Type B pancreatic cell (in vitro differentiated cells): Measurements from ENCODE around the gene TMEM229A. TPM values are rescaled to one million over a fixed set of nuclear protein-coding genes. Genes with fewer than 3 reads are reported as not detected.

Experiments
- DNase-seq: peaks from one replicate; pipeline ENCODE4 v3.0.0; 2021; ENCODE audit warnings: mixed read lengths; ENCODE audit not compliant: unreplicated experiment; ENCODE audit errors: extremely low spot score
- H3K27ac Mint-ChIP-seq: 2 replicates; pipeline ENCODE4 v1.8.0; 2021; ENCODE audit warnings: mild to moderate bottlenecking, mixed read lengths
- H3K27me3 Mint-ChIP-seq: 2 replicates; pipeline ENCODE4 v1.8.0; 2021; ENCODE audit warnings: mixed read lengths
- H3K36me3 Mint-ChIP-seq: 2 replicates; pipeline ENCODE4 v1.8.0; 2021; ENCODE audit warnings: mixed read lengths
- H3K4me1 Mint-ChIP-seq: one replicate; pipeline ENCODE4 v1.8.0; 2021; ENCODE audit warnings: mixed read lengths; ENCODE audit not compliant: unreplicated experiment
- H3K4me3 Mint-ChIP-seq: 2 replicates; pipeline ENCODE4 v1.8.0; 2021; ENCODE audit warnings: mild to moderate bottlenecking, mixed read lengths
- H3K9me3 Mint-ChIP-seq: 2 replicates; pipeline ENCODE4 v1.8.0; 2021; ENCODE audit warnings: mixed read lengths
- CTCF ChIP-seq: fragments of 200-600 bp; sonication (generic); conservative IDR thresholded peaks from 2 replicates; pipeline ENCODE4 v1.5.0; 2021; ENCODE audit warnings: antibody characterized with exemption, mild to moderate bottlenecking
- total RNA-seq: library from RNA; stranded (reverse); gene quantifications from 2 replicates; pipeline ENCODE4 v1.2.1, GENCODE V29; 2021; ENCODE audit warnings: low replicate concordance

The TMEM229A gene
- total RNA-seq, 1 donor from 2014 or later, result 0.19 TPM

GRCh38 chr7:124072603-124073309 lies 39.9 kb upstream of the TMEM229A start:
- Mint-ChIP-seq H3K27me3 (peaks cover 4% of the 10 kb centered on the region), H3K9me3 (no peaks in the 10 kb centered on the region), H3K27ac (no peak overlapping the region), H3K36me3 (no peaks in the 10 kb centered on the region), H3K4me1 (no peaks in the 10 kb centered on the region), H3K4me3 (no peak overlapping the region)
- no peak for DNase-seq
- TF ChIP-seq CTCF, result no peak

GRCh38 chr7:124071843-124072242 lies 39.0 kb upstream of the TMEM229A start:
- Mint-ChIP-seq H3K4me3 (no peak overlapping the region), H3K9me3 (no peaks in the 10 kb centered on the region), H3K27ac (no peak overlapping the region), H3K4me1 (no peaks in the 10 kb centered on the region), H3K36me3 (no peaks in the 10 kb centered on the region), H3K27me3 (peaks cover 4% of the 10 kb centered on the region)
- DNase-seq, result no peak
- no peak for TF ChIP-seq CTCF

GRCh38 chr7:124062171-124062570 lies 29.3 kb upstream of the TMEM229A start:
- no peaks in the 10 kb centered on the region for H3K9me3 Mint-ChIP-seq
- H3K27ac Mint-ChIP-seq, result no peak overlapping the region
- no peak for TF ChIP-seq CTCF
- peaks cover 3% of the 10 kb centered on the region for H3K27me3 Mint-ChIP-seq
- no peaks in the 10 kb centered on the region for H3K4me1 Mint-ChIP-seq
- no peak for DNase-seq
- no peak overlapping the region for H3K4me3 Mint-ChIP-seq
- no peaks in the 10 kb centered on the region for H3K36me3 Mint-ChIP-seq

GRCh38 chr7:124060528-124060927 lies 27.7 kb upstream of the TMEM229A start:
- TF ChIP-seq CTCF, result no peak
- Mint-ChIP-seq H3K4me3 (no peak overlapping the region), H3K4me1 (no peaks in the 10 kb centered on the region), H3K27me3 (peaks cover 3% of the 10 kb centered on the region), H3K9me3 (no peaks in the 10 kb centered on the region), H3K27ac (no peak overlapping the region), H3K36me3 (no peaks in the 10 kb centered on the region)
- DNase-seq, result no peak

- DNase-seq, result no peak
- Mint-ChIP-seq H3K4me3 (no peak overlapping the region), H3K36me3 (no peaks in the 10 kb centered on the region), H3K4me1 (no peaks in the 10 kb centered on the region), H3K27ac (no peak overlapping the region), H3K27me3 (peaks cover 3% of the 10 kb centered on the region), H3K9me3 (no peaks in the 10 kb centered on the region)
- TF ChIP-seq CTCF, result no peak
Measured at GRCh38 chr7:124059375-124059774, 26.5 kb upstream of the TMEM229A start.
